ENCODE data around the gene COMMD1.

COMMD1 gene

DNA sequence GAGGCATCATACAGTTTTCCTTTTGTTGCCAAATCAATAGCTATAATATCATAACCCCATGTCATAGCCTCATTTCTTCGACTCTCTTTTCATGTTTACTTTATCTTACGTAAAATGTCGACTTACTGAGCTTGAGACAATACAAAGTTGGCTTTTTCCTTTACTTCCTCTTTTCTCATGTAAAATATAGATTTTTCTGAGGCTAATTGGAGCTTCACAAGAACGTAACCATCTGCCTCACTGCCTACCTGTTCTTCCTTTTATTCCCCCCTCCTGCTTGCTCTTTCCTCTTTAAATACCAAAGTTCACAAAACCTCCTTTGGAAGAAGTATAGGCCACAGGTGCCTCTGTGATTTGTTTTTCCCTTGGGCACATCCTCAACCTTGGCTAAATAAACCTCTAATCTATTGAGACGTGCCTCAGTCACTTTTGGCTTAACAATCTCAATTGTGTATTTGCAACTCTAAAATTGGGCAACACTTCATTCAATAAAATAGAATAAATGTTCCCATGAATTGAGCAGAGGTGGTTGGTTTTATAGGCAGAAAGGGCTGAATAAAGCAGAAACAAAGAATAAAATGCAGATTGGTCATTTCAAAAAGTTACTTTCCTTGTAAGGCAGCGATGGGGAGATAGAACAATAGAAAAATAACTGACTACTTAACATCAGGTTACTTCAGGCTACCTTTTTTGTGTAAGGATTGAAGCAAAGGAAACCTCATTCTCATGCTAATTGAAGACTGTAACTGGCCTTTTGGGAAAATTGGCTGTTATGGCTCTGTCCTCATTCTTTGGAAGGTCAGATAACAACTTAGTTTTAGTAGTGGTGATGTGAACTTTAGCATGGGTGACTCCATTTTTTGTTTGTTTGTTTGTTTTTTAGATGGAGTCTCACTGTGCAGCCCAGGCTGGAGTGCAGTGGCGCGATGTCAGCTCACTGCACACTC lies 21.3 kb downstream of the COMMD1 start:
- no peaks in the 10 kb centered on the region for H3K27me3 ChIP-seq (ENCODE audit: insufficient read depth, low read length)
- 0 out of 2 replicates have a peak overlapping the region, but pooled peaks have one; percentile 36 for H3K4me3 ChIP-seq (ENCODE audit: low read length)
- H3K9ac ChIP-seq (ENCODE audit: low read depth, low read length) = peak overlapping the region; percentile 47; the same call in 1 of the 2 replicates
- H3K4me1 ChIP-seq (ENCODE audit: insufficient read depth, low read length) = peaks cover 9% of the 10 kb centered on the region; the same call in 1 of the 2 replicates
- no peaks in the 10 kb centered on the region for H3K36me3 ChIP-seq (ENCODE audit: insufficient read depth, low read depth, low read length)
- peaks cover 6% of the 10 kb centered on the region; the same call in 1 of the 2 replicates for H3K9me3 ChIP-seq (ENCODE audit: insufficient read depth, low read depth, low read length)
- H3K27ac ChIP-seq (ENCODE audit: low read length) = peak overlapping the region; percentile 14

DNA sequence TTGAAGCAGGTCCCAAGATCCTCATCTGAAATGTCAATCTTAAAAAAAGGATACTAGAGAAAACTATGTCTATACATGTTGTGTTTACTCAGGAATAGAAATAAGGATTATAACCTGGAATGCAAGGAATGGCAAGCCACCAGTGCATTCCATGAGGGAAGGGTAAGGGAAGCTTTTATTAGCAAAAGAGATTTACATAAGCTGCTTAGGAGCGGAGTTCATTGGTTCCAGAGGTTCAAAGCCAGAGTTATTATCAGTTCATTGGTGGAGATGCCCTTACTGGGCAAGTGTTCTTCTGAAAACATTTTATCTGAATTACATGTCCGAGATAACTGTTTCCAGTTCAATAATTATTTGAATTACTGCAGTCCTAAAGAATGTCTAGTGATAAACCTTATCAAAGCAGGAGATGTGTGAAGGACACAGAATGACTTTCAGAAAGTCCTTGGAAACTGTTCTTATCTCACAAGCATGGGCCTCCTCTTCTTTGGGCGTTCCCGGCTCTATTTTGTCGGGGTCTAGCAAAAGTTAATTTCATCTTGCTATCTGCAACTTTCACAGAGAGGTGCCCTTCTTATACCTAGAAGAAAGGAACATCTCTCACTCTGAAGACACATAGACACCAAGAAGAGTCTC lies 23.5 kb downstream of the COMMD1 start:
- Histone ChIP-seq H3K27ac (ENCODE audit: low read length) (peak overlapping the region; percentile 31), H3K4me1 (ENCODE audit: insufficient read depth, low read length) (peaks cover 9% of the 10 kb centered on the region; the same call in 1 of the 2 replicates), H3K4me3 (ENCODE audit: low read length) (no peak overlapping the region), H3K9me3 (ENCODE audit: insufficient read depth, low read depth, low read length) (peaks cover 10% of the 10 kb centered on the region; the same call in 1 of the 2 replicates), H3K27me3 (ENCODE audit: insufficient read depth, low read length) (no peaks in the 10 kb centered on the region), H3K36me3 (ENCODE audit: insufficient read depth, low read depth, low read length) (no peaks in the 10 kb centered on the region), H3K9ac (ENCODE audit: low read depth, low read length) (no peak overlapping the region)

- Histone ChIP-seq H3K27me3 (ENCODE audit: insufficient read depth, low read length) (no peaks in the 10 kb centered on the region), H3K9ac (ENCODE audit: low read depth, low read length) (no peak overlapping the region), H3K4me3 (ENCODE audit: low read length) (no peak overlapping the region)
Measured at GRCh38 chr2:61937098-61937497, 31.6 kb downstream of the COMMD1 start.

DNA sequence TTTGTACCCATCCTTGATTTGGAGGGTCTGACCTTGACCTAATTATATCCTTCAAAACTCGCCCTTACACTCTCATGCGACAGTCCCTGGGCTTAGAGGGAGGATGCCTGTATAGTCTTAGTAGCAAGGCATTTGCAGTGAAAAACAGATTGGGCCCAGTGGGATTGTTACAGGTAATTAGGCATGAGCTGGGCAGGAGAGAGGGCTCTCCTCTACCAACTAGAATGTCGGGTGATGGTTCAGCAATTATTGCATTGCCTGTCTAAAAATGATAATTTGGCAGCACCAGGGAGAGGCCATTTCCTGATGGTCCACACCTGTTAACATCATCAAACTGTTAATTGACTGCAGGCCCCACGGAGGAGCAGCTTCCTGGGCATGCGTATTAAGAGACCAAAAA lies 32.4 kb downstream of the COMMD1 start:
- Histone ChIP-seq H3K27ac (ENCODE audit: low read length) (no peak overlapping the region), H3K4me1 (ENCODE audit: insufficient read depth, low read length) (no peaks in the 10 kb centered on the region), H3K36me3 (ENCODE audit: insufficient read depth, low read depth, low read length) (no peaks in the 10 kb centered on the region), H3K9me3 (ENCODE audit: insufficient read depth, low read depth, low read length) (no peaks in the 10 kb centered on the region), H3K4me3 (ENCODE audit: low read length) (no peak overlapping the region), H3K27me3 (ENCODE audit: insufficient read depth, low read length) (no peaks in the 10 kb centered on the region), H3K9ac (ENCODE audit: low read depth, low read length) (no peak overlapping the region)

More at GRCh38 chr2:61937098-61937497, 31.6 kb downstream of the COMMD1 start:
- Histone ChIP-seq H3K4me1 (ENCODE audit: insufficient read depth, low read length) (no peaks in the 10 kb centered on the region), H3K36me3 (ENCODE audit: insufficient read depth, low read depth, low read length) (no peaks in the 10 kb centered on the region), H3K27ac (ENCODE audit: low read length) (no peak overlapping the region), H3K9me3 (ENCODE audit: insufficient read depth, low read depth, low read length) (0 out of 2 replicates have a peak, but pooled peaks cover 4% of the 10 kb centered on the region)

- Histone ChIP-seq H3K4me3 (ENCODE audit: low read length) (no peak overlapping the region), H3K9ac (ENCODE audit: low read depth, low read length) (no peak overlapping the region), H3K27ac (ENCODE audit: low read length) (no peak overlapping the region), H3K4me1 (ENCODE audit: insufficient read depth, low read length) (no peaks in the 10 kb centered on the region), H3K36me3 (ENCODE audit: insufficient read depth, low read depth, low read length) (no peaks in the 10 kb centered on the region), H3K9me3 (ENCODE audit: insufficient read depth, low read depth, low read length) (no peaks in the 10 kb centered on the region), H3K27me3 (ENCODE audit: insufficient read depth, low read length) (no peaks in the 10 kb centered on the region)
Measured at GRCh38 chr2:61938511-61938910, 33.0 kb downstream of the COMMD1 start.

DNA sequence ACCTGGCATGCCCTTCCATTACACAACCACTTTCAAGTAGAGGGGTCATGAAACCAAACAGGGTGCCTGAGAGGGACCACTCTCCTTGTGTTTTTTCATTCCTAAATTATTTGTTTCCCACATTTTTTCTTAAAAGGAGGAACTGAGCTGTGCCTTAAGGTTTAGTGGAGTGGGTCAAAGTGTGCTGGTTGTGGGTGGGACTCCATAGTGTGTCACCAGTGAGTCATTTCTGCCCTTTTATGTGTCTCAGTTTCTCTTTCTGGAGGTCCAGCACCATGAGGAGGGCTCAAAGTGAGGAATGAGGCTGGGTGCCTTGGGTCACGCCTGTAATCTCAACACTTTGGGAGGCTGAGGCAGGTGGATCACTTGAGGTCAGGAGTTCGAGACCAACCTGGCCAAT lies 37.8 kb downstream of the COMMD1 start:
- Histone ChIP-seq H3K4me1 (ENCODE audit: insufficient read depth, low read length) (peaks cover 10% of the 10 kb centered on the region; the same call in 1 of the 2 replicates), H3K27ac (ENCODE audit: low read length) (no peak overlapping the region), H3K4me3 (ENCODE audit: low read length) (no peak overlapping the region), H3K27me3 (ENCODE audit: insufficient read depth, low read length) (no peaks in the 10 kb centered on the region), H3K36me3 (ENCODE audit: insufficient read depth, low read depth, low read length) (no peaks in the 10 kb centered on the region), H3K9me3 (ENCODE audit: insufficient read depth, low read depth, low read length) (no peaks in the 10 kb centered on the region), H3K9ac (ENCODE audit: low read depth, low read length) (no peak overlapping the region)

- H3K36me3 ChIP-seq (ENCODE audit: insufficient read depth, low read depth, low read length) = no peaks in the 10 kb centered on the region
- H3K4me1 ChIP-seq (ENCODE audit: insufficient read depth, low read length) = peaks cover 10% of the 10 kb centered on the region; the same call in 1 of the 2 replicates
- peaks cover 2% of the 10 kb centered on the region; the same call in 1 of the 2 replicates for H3K9me3 ChIP-seq (ENCODE audit: insufficient read depth, low read depth, low read length)
Measured at GRCh38 chr2:61946666-61947065, 41.2 kb downstream of the COMMD1 start.

DNA sequence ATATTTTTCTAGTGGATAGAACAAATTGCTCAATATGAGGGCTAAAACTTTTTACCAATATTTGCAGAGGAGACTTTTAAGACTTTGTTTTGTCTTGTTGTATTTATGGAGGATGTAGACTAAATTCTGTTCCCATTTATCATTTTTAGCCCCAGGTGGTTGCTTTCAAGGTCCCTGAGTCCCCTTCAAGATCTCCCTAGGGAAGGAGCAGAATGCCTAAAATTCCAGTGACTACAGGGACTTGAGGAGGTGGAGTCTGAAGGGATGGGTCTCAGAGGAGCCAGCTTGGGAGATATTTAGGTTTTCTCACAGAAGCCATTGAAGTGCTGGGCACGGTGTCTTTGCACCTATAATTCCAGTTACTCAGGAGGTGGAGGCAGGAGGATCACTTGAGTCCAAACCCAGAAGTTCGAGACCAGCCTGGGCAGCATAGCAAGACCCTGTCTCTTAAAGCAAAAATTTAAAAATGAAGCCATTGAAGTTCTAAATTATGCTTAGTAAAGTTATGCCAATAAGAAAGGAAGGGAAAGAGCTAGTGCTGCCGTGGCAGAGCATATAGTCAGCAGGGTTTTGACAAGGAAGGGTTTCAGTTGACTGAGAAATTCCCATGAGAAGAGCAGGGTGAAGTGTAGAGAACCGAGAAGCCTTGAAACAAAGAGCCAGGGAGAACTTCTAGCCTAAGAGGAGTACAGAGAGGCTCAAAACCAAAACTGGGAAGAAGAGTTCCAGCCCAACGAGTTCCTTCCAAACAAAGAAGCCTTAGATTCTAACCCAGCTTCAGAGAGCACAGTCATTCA lies 43.4 kb downstream of the COMMD1 start:
- Histone ChIP-seq H3K9ac (ENCODE audit: low read depth, low read length) (no peak overlapping the region), H3K4me3 (ENCODE audit: low read length) (no peak overlapping the region), H3K27ac (ENCODE audit: low read length) (no peak overlapping the region), H3K27me3 (ENCODE audit: insufficient read depth, low read length) (no peaks in the 10 kb centered on the region), H3K9me3 (ENCODE audit: insufficient read depth, low read depth, low read length) (peaks cover 13% of the 10 kb centered on the region; the same call in 1 of the 2 replicates), H3K36me3 (ENCODE audit: insufficient read depth, low read depth, low read length) (no peaks in the 10 kb centered on the region), H3K4me1 (ENCODE audit: insufficient read depth, low read length) (peaks cover 10% of the 10 kb centered on the region; the same call in 1 of the 2 replicates)

More at GRCh38 chr2:61946666-61947065, 41.2 kb downstream of the COMMD1 start:
- no peaks in the 10 kb centered on the region for H3K27me3 ChIP-seq (ENCODE audit: insufficient read depth, low read length)
- H3K9ac ChIP-seq (ENCODE audit: low read depth, low read length) = no peak overlapping the region
- no peak overlapping the region for H3K27ac ChIP-seq (ENCODE audit: low read length)
- H3K4me3 ChIP-seq (ENCODE audit: low read length) = no peak overlapping the region

DNA sequence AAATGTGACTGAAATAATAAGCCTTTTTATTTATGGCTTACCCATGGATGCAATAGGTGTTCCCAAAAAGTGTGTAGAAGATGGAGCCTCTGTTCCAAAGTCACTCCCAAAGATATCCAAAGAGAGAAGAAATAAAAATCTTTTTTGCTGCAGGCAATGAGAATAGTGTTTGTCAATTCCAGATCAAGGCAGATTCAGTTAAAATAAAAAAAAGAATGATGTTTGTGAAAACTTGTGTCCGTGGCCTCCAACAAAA lies 43.9 kb downstream of the COMMD1 start:
- Histone ChIP-seq H3K9ac (ENCODE audit: low read depth, low read length) (no peak overlapping the region), H3K4me3 (ENCODE audit: low read length) (no peak overlapping the region), H3K36me3 (ENCODE audit: insufficient read depth, low read depth, low read length) (no peaks in the 10 kb centered on the region), H3K27ac (ENCODE audit: low read length) (no peak overlapping the region), H3K9me3 (ENCODE audit: insufficient read depth, low read depth, low read length) (peaks cover 13% of the 10 kb centered on the region; the same call in 1 of the 2 replicates), H3K4me1 (ENCODE audit: insufficient read depth, low read length) (peaks cover 10% of the 10 kb centered on the region; the same call in 1 of the 2 replicates), H3K27me3 (ENCODE audit: insufficient read depth, low read length) (no peaks in the 10 kb centered on the region)

DNA sequence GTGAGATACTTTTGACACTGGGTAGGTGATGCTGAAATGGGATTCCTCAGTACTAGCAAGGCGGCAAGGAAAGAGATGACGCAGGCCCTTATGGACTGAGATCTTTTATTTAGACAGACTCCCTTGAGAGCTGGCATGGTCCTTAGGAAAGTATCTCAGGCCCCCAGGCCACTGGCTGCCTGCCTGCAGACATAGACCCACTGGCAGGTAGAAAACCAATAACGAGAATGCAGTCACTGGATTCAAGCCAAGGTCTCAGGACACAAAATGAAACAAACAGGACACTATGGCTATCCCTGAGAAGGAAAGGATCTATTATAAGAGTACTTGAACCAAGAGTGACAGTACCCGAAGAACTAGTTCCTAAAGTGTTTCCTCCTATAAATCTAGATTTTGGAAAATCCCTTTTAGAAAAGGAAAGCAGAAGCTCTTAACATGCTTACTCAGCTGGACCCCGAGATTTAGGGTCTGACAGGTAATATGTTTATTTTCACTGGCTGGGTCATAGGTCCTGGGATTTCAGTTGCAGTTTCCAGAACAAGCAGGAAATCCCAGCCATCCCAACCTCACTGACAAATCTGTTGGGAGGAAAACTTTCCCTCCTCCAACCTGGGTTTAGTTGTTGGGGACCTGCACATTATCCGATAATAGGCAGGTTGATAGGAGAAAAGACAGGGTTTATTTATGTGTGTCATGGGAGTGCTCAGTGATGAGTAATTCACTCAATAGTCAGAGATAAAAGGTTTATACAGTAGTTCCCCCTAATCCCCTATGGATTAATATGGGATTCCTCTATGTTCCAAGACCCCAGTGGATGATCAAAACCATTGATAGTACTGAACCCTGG lies 44.5 kb downstream of the COMMD1 start:
- no peak overlapping the region for H3K9ac ChIP-seq (ENCODE audit: low read depth, low read length)
- H3K4me1 ChIP-seq (ENCODE audit: insufficient read depth, low read length) = peaks cover 10% of the 10 kb centered on the region; the same call in 1 of the 2 replicates
- no peaks in the 10 kb centered on the region for H3K27me3 ChIP-seq (ENCODE audit: insufficient read depth, low read length)
- peaks cover 13% of the 10 kb centered on the region; the same call in 1 of the 2 replicates for H3K9me3 ChIP-seq (ENCODE audit: insufficient read depth, low read depth, low read length)
- no peaks in the 10 kb centered on the region for H3K36me3 ChIP-seq (ENCODE audit: insufficient read depth, low read depth, low read length)
- no peak overlapping the region for H3K4me3 ChIP-seq (ENCODE audit: low read length)
- no peak overlapping the region for H3K27ac ChIP-seq (ENCODE audit: low read length)
